LoVo (cell line): ENCODE measurements around the gene THBS3.
"Not testable (repeated sequence)": the region's sequence is repeated elsewhere in the genome, so short reads cannot be mapped to it uniquely, and the experiment has no call there.

ENCODE experiments used
- DNase-seq: peaks from one replicate; pipeline ENCODE4 v3.0.0-alpha.2; 2016; ENCODE audit warnings: low spot score

Gene THBS3

GRCh38 chr1:155206891-155207805 is 549 bp downstream of the THBS3 start:
- peak; percentile 85 for DNase-seq

- no peak for DNase-seq
Measured at GRCh38 chr1:155205969-155206593, 1.6 kb downstream of the THBS3 start.

DNA sequence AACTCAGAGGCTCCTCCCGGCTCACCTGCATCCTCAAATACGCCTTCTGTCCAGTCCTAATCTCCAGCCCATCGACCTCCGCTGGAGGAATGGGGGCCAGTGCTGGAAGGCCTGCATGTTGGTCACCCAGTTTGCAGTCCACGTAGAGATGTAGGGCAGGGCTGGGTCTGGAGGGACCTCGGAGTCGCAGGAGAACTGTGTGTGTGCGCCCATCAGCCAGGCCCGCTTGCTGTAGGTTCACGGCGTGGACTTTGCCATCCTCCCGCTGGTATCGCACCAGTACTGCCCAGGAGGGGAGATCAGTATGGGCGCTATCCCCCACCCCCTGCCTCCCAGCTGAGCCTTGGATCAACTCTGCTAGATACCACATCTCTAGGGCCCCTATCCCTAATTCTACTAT is 2.7 kb downstream of the THBS3 start:
- no peak for DNase-seq

DNA sequence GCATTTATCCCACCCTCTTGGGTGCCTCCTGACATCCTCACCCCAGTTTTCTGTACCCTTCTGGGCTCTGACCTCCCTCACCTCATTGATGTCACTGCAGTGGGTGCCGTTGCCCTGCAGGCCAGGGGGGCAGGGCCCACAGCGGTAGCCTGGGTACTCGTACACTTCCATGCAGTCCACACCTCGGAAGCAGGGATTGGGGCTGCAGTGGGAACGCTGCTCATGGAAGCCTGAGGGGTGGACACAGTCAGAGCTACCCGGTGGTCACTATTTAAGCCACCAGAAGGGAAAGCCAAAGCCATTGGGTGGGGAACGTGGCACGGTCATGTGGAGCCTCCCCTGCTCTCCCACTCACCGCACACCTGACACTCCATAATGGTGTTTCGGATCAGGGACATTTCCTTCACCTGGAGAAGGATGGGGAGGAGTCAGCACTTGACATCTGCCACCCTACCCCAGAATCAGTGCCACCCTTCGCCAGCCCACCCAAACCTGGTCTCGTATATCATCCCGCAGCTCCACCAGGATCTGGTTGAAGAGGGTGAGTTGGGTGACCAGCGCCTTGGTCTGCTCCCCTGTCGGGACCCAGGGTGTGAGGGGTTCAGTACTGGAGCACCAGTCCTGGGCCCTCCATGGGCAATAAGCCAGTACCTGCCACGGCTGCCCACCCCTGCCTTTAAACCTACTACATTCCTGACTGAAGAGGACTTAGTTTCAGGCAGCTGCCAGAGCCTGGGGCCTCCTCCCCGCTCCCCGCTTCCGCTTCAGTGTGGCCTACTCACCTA is 4.8 kb downstream of the THBS3 start:
- no peak for DNase-seq

- DNase-seq, result no peak
Measured at GRCh38 chr1:155202198-155202597, 5.5 kb downstream of the THBS3 start.

GRCh38 chr1:155200920-155201319 is 6.8 kb downstream of the THBS3 start:
- no peak for DNase-seq

DNA sequence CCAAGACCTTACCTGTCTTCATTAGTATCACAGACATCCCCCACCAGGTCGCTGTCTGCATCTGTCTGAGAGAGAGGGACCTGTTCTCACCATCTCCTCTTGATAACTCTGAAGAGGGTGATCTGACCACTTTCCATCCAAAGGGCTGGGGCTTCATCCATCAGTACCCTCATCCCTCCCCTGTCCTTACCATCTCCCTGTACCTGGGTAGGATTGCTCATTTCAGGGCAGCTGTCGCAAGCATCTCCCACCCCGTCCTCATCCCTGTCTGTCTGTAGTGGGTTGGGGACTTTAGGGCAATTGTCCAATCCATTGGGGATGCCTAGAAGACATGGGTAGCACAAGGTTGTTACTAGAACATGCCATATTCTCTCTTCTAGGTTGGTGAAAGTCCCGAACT is 7.9 kb downstream of the THBS3 start:
- DNase-seq, result no peak

GRCh38 chr1:155198547-155198906 is 9.2 kb downstream of the THBS3 start:
- DNase-seq, result no peak

DNA sequence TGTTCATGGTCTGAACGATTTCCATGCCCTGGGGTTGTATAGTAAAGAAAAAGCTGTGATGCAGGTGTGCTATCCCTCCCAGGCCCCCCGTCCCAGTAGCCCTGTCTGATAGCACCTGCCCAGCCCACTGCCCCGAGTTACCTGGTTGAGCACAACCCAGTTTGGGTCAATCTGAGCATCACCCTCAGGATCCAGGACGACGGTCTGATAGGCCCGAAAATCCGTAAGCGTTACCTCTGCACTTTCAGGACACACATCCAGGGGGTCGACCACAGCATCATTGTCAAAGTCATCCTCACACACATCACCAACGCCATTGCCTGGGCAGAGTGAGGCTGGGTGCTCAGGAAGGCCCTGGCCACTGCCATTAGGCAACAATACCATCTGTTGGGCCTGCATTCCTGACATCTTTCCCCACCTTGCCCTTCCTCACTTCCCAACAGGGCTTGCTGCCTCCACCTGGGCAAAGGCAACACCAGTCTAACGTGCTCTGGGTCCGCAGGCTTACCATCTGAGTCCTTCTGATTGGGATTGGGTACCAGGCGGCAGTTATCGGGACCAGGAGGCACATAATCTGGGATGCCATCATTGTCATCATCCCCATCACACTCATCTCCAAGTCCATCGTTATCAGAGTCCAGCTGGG is 9.7 kb downstream of the THBS3 start:
- no peak for DNase-seq

- DNase-seq, result no peak
Measured at GRCh38 chr1:155196893-155197638, 10.6 kb downstream of the THBS3 start.

DNA sequence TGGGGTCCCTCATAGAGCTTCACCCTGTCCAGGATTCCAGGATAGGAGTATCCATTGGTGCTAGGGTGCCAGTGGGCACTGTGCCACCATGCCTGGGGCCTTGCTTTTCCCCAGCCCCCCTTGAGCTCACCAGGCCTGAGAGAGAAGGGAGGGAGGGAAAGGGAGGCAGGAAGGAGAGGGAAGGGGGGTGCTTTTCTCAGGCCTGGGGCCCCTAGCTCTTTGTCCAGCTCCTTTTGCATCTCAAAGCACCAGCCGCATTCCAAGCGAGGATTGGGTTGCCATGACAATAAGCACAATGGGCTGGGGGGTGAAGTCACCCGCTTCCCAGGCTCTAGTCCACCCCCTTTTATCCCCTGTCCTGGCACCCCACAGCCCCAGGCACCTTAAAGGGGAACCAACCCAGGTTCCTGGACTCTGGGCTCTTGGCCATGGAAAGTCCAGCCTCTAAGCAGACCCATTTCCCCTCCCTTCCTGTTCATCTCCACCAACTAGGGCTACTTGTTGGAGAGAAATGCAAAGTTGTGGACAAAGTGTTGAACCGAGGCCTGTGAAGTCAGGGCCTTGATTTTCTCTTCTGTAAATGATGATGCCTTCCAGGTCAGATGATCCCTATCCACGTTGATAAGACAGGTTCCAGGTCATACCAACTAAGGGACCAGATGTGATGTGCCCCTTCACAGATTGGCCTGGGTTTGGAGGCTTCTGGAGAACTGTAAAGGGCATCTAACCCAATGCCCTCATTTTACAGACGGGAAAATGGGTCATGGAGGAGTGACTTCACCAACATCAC is 11.4 kb downstream of the THBS3 start:
- DNase-seq, result no peak

DNA sequence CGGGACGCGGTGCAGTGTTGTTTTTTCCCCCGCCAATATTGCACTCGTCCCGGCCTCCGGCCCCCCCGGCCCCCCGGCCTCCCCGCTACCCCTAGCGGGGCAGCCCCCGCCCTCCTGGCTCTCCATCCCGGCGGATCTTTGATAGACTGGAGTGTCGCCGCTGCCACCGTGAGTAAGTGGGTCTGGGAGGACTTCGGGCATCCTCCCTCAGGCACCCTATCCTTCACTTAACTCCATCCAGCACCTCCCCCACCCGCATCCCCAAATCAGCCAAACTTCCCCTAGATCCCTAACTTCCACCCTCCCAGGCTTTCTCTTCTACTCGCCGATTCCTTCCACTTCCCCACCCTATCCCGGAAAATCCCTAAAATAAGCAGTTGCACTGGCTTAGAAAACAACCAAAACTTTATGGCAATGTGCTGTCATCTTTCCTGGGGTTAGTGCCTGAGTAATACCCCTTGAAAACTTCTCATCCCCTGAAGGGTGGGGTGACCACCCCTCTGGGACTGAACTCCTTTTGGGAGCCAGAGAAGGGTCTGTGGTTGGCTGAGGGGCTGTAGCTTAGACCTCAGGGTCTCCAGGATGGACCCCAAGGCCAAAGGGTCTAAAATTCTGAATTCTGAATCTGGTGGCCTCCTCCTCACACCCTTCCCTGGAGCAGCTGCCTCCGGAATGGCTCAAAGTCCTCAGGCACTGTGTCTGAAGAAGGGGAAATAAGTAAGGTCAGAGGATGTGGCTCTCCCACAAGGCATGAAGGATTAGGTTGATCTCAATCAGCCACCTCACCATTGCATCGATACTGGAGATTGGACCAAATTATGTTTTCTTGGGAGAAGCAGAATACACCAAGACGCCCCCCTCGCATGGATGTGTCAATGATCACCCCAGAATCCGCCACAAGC is 12.2 kb downstream of the THBS3 start:
- DNase-seq, result no peak

DNA sequence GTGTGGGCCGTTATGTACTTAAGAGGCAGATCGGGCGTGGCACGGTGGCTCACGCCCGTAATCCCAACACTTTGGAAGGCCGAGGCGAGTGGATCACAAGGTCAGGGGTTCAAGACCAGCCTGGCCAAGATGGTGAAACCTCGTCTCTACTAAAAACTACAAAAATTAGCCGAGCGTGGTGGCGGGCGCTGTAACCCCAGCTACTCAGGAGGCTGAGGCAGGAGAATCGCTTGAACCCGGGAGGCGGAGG is 13.8 kb downstream of the THBS3 start:
- not testable (repeated sequence) for DNase-seq

DNA sequence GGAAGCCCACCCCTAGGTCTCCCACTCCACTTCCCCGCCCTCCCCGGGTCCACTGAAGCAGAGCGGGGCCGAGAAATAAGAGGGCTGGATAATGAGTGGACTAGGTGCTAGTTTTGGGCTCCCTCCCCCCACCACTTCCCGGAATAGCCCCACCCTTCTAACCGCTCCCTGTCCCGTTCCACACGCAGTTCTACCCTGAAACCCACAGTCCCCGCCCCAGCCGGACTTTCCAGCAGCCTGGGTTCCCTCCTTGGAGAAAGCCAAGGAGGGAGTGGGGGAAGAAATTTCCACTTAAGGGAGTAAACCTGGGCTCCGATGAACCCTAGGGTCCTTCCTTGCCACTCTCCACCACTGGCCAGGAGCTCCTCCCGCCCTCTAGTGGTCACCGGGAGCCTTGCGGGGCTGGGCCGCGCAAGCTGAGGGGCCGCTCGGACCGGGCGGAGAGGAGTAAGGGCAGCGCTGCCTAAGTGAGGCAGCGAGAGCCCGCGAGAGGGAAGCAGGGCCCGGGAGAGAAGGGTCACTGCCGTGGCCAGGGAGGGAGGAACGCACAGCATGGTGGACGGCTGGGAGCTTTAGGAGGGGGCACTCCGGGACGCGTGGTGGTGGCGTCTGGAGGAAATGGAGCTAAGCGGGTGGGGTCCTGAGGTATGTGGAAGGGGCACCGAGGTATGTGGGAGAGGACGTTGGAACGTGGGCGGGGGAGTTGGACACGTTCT is 14.3 kb downstream of the THBS3 start:
- peak; percentile 87 for DNase-seq

GRCh38 chr1:155192346-155193274 is 15.1 kb downstream of the THBS3 start:
- no peak for DNase-seq

DNA sequence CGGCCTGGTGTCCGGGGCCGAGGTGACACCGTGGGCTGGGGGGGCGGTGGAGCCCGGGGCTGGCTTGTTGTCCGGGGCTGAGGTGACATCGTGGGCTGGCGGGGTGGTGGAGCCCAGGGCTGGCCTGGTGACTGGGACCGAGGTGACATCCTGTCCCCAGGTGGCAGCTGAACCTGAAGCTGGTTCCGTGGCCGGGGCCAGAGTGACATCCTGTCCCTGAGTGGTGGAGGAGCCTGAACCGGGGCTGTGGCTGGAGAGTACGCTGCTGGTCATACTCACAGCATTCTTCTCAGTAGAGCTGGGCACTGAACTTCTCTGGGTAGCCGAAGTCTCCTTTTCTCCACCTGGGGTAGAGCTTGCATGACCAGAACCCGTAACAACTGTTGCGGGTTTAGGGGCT is 15.8 kb downstream of the THBS3 start:
- DNase-seq, result no peak

DNA sequence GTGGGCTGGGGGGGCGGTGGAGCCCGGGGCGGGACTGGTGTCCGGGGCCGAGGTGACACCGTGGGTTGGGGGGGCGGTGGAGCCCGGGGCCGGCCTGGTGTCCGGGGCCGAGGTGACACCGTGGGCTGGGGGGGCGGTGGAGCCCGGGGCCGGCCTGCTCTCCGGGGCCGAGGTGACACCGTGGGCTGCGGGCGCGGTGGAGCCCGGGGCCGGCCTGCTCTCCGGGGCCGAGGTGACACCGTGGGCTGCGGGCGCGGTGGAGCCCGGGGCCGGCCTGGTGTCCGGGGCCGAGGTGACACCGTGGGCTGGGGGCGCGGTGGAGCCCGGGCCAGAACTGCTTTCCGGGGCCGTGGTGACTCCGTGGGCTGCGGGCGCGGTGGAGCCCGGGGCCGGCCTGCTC is 17.8 kb downstream of the THBS3 start:
- not testable (repeated sequence) for DNase-seq

GRCh38 chr1:155188268-155188667 is 19.4 kb downstream of the THBS3 start:
- DNase-seq, result no peak
